Activated B cell treated with CpG ODN at 0.5 μM for 24 hours (primary cell): ENCODE results near the gene C22orf15. TPM values are rescaled to one million over a fixed set of nuclear protein-coding genes. Genes with fewer than 3 reads are reported as not detected.

Experiments used
- ATAC-seq: fragments of 200-7000 bp; cut with Tn5 transposase; one replicate; pipeline ENCODE4 v1.10.0; 2021; ENCODE audit warnings: low read depth, mild to moderate bottlenecking, moderate library complexity
- CTCF ChIA-PET: fragments of 350-600 bp; sonication (Branson Sonifier 250); formaldehyde crosslinking; loops from one replicate; lab custom pipeline; 2021; ENCODE audit warnings: antibody characterized with exemption; lab: Charles Lee
- POLR2A ChIA-PET: fragments of 350-600 bp; sonication (Branson Sonifier 250); formaldehyde crosslinking; loops from one replicate; lab custom pipeline; 2021; ENCODE audit warnings: antibody characterized with exemption; lab: Charles Lee
- DNase-seq: peaks from one replicate; pipeline ENCODE4 v3.0.0; 2022
- H3K27ac Mint-ChIP-seq: one replicate; pipeline ENCODE4 v1.8.0; 2020; ENCODE audit warnings: mixed read lengths
- H3K27me3 Mint-ChIP-seq: one replicate; pipeline ENCODE4 v1.8.0; 2021; ENCODE audit warnings: mixed read lengths
- H3K36me3 Mint-ChIP-seq: one replicate; pipeline ENCODE4 v1.8.0; 2021; ENCODE audit warnings: low read depth, mixed read lengths
- H3K4me1 Mint-ChIP-seq: one replicate; pipeline ENCODE4 v1.8.0; 2021; ENCODE audit warnings: mixed read lengths
- H3K4me3 Mint-ChIP-seq: one replicate; pipeline ENCODE4 v1.8.0; 2020; ENCODE audit warnings: mild to moderate bottlenecking, mixed read lengths
- H3K9me3 Mint-ChIP-seq: one replicate; pipeline ENCODE4 v1.8.0; 2020; ENCODE audit warnings: mixed read lengths
- intact Hi-C: fragments of 100-400 bp; cut with micrococcal nuclease; formaldehyde crosslinking; loops from one replicate; pipeline ENCODE4 v1.15.1; 2024
- total RNA-seq: library from RNA; stranded (reverse); gene quantifications from 2 replicates; pipeline ENCODE4 v1.2.3, GENCODE V29; 2022
- TF ChIP-seq, protein P1 (sequence below): fragments of 200-600 bp; IDR thresholded peaks from one replicate; pipeline ENCODE4 v1.8.0; 2022; ENCODE audit warnings: antibody characterized with exemption, mild to moderate bottlenecking

The C22orf15 gene
- total RNA-seq, 1 donor from 2014 or later = 0.31 TPM

DNA sequence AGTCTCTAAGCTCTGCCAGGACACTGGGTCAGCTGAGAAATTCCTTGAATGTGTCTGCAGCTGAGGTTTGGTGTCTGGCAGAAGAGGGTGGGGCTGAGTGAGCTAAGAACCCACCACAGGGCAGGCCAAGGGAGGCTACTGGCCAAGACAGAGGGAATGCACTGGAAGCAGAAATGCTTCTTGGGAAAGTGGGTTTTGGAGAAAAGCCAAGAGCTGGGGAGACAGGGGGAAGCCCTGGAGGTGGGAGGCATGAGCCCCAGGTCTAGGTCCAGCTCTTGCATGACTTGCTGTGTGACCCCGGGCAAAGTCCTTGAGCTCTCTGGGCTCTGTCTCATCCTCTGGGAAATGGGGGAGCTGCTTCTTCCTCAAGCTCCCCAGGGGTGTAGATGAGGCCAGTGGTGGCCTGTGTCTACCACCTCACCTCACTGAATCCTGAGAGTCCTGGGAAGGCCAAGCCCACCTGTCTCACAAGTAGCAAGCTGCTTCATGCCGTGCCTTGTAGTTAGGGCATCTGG is 12.2 kb downstream of the C22orf15 start:
- ChIA-PET POLR2A (interaction anchor here (0.7 to 3.3 kb wide), 6 partner anchors 11 to 83 kb away, joined by 3 to 17 read pairs (median 4); partner anchors contain the start of gene SLC2A11), CTCF (interaction anchor here (0.9 to 2.0 kb wide), 4 partner anchors 10 to 77 kb away, joined by 3 to 5 read pairs (median 4); no protein-coding TSS in a partner anchor)
- intact Hi-C loops = loop anchor here (5.0 kb wide), 1 partner anchor 182 kb away; no protein-coding TSS in a partner anchor
- Mint-ChIP-seq H3K4me1 (peaks cover 30% of the 10 kb centered on the region), H3K27ac (no peak overlapping the region), H3K4me3 (no peak overlapping the region), H3K9me3 (no peaks in the 10 kb centered on the region), H3K36me3 (no peaks in the 10 kb centered on the region), H3K27me3 (no peaks in the 10 kb centered on the region)
- ATAC-seq = no peak
- no peak for DNase-seq
- TF ChIP-seq, protein P1, sequence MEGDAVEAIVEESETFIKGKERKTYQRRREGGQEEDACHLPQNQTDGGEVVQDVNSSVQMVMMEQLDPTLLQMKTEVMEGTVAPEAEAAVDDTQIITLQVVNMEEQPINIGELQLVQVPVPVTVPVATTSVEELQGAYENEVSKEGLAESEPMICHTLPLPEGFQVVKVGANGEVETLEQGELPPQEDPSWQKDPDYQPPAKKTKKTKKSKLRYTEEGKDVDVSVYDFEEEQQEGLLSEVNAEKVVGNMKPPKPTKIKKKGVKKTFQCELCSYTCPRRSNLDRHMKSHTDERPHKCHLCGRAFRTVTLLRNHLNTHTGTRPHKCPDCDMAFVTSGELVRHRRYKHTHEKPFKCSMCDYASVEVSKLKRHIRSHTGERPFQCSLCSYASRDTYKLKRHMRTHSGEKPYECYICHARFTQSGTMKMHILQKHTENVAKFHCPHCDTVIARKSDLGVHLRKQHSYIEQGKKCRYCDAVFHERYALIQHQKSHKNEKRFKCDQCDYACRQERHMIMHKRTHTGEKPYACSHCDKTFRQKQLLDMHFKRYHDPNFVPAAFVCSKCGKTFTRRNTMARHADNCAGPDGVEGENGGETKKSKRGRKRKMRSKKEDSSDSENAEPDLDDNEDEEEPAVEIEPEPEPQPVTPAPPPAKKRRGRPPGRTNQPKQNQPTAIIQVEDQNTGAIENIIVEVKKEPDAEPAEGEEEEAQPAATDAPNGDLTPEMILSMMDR = no peak

DNA sequence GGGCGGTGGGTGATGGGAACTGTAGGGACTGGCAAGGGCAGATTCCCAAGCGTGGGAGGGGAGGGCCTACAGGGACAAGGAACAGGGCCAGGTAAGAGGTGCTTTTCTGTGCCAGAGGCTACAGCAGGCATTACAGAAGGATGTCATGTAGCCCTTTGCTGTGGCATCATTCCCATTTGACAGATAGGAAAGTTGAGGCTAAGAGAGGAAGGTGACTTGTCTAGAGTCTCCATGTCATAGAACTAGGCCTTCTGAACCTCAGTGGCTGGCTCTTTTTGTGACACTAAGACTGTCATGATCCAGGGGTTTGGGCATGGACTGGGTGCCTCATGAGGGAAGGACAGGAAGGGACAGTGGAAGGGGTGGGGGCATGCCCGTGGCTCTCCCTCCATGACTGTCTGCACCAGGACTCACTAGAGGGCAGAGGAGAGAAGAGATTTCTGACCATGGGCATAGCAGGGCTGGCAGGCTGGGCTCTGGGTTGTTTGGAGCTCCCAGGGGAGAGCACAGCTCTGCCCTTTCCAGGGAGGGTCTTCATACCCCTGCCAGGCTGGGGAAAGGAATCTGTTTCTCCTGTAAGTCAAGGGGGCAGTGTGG is 13.1 kb downstream of the C22orf15 start:
- TF ChIP-seq, protein P1 = no peak
- ATAC-seq = no peak
- Mint-ChIP-seq H3K27me3 (no peaks in the 10 kb centered on the region), H3K27ac (no peak overlapping the region), H3K4me1 (peaks cover 25% of the 10 kb centered on the region), H3K4me3 (no peak overlapping the region), H3K9me3 (no peaks in the 10 kb centered on the region), H3K36me3 (no peaks in the 10 kb centered on the region)
- ChIA-PET POLR2A (interaction anchor here (1.2 to 1.8 kb wide), 3 partner anchors 25 to 82 kb away, joined by 4 to 6 read pairs (median 5); partner anchors contain the start of genes SLC2A11 and ZNF70), CTCF (interaction anchor here (1.4 to 2.0 kb wide), 2 partner anchors 10 to 76 kb away, joined by 3 to 4 read pairs; no protein-coding TSS in a partner anchor)
- intact Hi-C loops = no loop called here
- no peak for DNase-seq

DNA sequence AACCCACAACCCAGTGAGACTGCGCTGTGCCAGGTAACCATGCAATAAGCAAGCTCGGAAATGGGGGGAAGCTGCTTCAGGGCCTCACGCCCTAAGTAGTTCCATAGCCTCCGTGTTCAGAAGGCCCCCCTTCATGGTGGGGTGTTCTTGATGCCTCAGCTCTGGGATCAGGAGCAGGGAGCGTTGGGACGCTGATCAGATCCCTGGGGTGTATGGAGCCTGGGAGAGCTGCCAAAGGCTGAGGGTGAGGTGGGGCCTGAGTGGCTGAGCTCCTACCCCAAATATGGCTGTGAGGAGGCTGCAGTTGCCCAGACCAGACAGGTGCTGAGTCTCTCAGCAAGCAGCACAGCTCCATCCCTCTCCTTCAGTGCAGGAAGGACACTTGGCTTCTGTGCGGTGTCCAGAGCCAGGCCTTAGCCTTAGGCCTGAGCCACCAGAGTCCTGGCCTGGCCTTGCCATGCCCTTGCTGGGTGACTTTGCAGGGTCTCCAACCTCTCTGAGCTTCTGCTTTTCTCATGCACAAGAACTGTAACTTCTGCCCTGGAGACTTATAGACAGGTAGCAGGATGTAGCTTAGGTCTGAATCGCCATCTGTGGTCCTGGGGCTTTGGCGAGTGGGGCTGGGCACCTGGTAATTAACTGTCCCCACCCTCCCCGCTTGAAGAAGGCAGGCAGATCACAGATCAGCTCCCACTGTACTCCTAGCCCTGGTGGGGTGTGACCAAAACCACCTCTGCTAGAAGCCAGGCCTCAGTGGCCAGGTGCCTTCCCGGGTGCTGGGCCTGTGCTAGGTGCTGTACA is 15.2 kb downstream of the C22orf15 start:
- no peaks in the 10 kb centered on the region for H3K9me3 Mint-ChIP-seq
- H3K36me3 Mint-ChIP-seq = peaks cover 4% of the 10 kb centered on the region
- no peak overlapping the region for H3K27ac Mint-ChIP-seq
- intact Hi-C loops = no loop called here
- ATAC-seq = no peak
- H3K27me3 Mint-ChIP-seq = no peaks in the 10 kb centered on the region
- ChIA-PET POLR2A (interaction anchor here (0.8 to 2.2 kb wide), 2 partner anchors 9 to 21 kb away, joined by 4 to 6 read pairs; partner anchors contain the start of gene SMARCB1), CTCF (interaction anchor here (0.5 kb wide), 1 partner anchor 20 kb away, joined by 3 read pairs; no protein-coding TSS in a partner anchor)
- peaks cover 11% of the 10 kb centered on the region for H3K4me1 Mint-ChIP-seq
- no peak for DNase-seq
- H3K4me3 Mint-ChIP-seq = no peak overlapping the region
- TF ChIP-seq, protein P1 = no peak

- intact Hi-C loops = no loop called here
- CTCF ChIA-PET = no interaction called here
- Mint-ChIP-seq H3K9me3 (no peaks in the 10 kb centered on the region), H3K27me3 (no peaks in the 10 kb centered on the region), H3K27ac (no peak overlapping the region), H3K36me3 (peaks cover 4% of the 10 kb centered on the region), H3K4me3 (no peak overlapping the region), H3K4me1 (peaks cover 6% of the 10 kb centered on the region)
- TF ChIP-seq, protein P1 = no peak
- DNase-seq (no peak), ATAC-seq (no peak)
- POLR2A ChIA-PET = interaction anchor here (2.2 kb wide), 1 partner anchor 8 kb away, joined by 6 read pairs; the partner anchor contains the start of gene SMARCB1
Measured at GRCh38 chr22:23778577-23778900, 15.7 kb downstream of the C22orf15 start.
